GM06990 (cell line): ENCODE measurements around the gene CDH4.

Experiments used
- DNase-seq: peaks from one replicate; pipeline ENCODE4 v3.0.0-alpha.2; 2011; ENCODE audit not compliant: insufficient read length; ENCODE audit errors: extremely low read depth
- H3K27me3 ChIP-seq: replicated peaks from 2 replicates; pipeline ENCODE4 v1.6.0; 2011; ENCODE audit warnings: low read length; ENCODE audit not compliant: control insufficient read depth, insufficient read depth
- H3K36me3 ChIP-seq: 2 replicates; pipeline ENCODE4 v1.5.1; 2011; ENCODE audit warnings: low read length; ENCODE audit not compliant: control insufficient read depth, insufficient read depth
- H3K4me3 ChIP-seq: replicated peaks from 2 replicates; pipeline ENCODE4 v1.5.1; 2011; ENCODE audit warnings: low read depth, mild to moderate bottlenecking, control low read depth, low read length
- TF ChIP-seq, protein P1 (sequence below): IDR thresholded peaks from 2 replicates; pipeline ENCODE4 v1.5.1; 2011; ENCODE audit warnings: low read length, control low read depth, mild to moderate bottlenecking, inconsistent platforms; ENCODE audit not compliant: insufficient read depth, poor library complexity, severe bottlenecking

Gene CDH4

DNA sequence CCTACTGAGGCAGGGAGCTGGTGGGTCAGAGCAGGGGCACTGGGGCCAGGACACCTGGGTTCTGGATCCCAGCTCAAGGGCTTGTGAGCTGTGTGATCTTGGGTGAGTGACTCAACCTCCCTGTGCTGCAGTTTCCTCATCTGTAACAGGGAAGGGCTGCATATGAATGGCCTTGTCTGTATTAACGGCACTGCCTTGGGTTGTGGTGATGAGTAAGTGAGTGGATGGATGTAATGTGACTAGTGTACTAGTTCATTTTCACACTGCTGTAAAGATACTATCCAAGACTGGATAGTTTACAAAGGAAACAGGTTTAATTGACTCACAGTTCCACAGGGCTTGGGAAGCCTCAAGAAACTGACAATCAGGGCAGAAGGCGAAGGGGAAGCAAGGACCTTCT, 580.1 kb downstream of the CDH4 start:
- TF ChIP-seq, protein P1, sequence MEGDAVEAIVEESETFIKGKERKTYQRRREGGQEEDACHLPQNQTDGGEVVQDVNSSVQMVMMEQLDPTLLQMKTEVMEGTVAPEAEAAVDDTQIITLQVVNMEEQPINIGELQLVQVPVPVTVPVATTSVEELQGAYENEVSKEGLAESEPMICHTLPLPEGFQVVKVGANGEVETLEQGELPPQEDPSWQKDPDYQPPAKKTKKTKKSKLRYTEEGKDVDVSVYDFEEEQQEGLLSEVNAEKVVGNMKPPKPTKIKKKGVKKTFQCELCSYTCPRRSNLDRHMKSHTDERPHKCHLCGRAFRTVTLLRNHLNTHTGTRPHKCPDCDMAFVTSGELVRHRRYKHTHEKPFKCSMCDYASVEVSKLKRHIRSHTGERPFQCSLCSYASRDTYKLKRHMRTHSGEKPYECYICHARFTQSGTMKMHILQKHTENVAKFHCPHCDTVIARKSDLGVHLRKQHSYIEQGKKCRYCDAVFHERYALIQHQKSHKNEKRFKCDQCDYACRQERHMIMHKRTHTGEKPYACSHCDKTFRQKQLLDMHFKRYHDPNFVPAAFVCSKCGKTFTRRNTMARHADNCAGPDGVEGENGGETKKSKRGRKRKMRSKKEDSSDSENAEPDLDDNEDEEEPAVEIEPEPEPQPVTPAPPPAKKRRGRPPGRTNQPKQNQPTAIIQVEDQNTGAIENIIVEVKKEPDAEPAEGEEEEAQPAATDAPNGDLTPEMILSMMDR: no peak
- no peaks in the 10 kb centered on the region for H3K27me3 ChIP-seq
- DNase-seq: no peak
- H3K4me3 ChIP-seq: no peak overlapping the region
- no peaks in the 10 kb centered on the region for H3K36me3 ChIP-seq

DNA sequence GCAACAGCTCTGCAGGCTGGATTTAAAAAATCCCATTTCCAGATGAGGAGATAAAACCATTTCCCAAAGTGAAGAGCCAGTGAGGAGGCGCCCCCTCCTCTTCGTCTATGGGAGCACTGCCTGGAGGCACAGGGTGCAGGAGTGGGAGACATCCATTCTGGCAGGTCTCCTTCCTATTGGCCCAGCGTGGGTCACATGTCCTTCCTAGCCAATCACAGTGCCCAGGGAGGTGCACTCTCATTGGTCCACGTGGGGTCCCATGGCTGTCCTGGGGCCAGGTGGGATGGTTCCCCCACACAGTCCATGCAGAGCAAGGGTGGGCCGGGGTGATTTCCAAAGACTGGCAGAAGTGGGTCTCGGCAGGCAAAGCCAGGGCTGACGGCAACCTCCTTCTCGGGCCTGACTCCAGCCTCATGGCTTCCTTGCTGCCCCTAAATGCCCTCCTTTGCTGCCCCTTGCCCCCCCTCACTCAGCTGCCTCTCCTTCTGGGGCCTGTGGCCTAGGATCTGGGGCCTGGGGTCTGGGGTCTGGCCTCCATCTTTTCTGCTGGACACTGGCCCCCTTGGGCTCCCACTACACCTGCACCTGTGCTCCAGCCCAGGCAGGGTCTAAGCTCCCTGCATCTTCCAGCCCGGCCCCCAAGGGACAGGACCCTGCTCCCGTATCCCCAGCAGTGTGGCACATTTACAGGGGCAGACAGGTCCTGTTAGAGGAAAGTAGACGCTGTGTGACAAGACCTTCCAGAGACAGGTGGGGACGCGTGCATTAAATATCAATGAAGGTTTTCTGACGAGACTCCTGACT, 581.9 kb downstream of the CDH4 start:
- TF ChIP-seq, protein P1: no peak
- no peaks in the 10 kb centered on the region for H3K27me3 ChIP-seq
- H3K4me3 ChIP-seq: no peak overlapping the region
- H3K36me3 ChIP-seq: no peaks in the 10 kb centered on the region
- no peak for DNase-seq

DNA sequence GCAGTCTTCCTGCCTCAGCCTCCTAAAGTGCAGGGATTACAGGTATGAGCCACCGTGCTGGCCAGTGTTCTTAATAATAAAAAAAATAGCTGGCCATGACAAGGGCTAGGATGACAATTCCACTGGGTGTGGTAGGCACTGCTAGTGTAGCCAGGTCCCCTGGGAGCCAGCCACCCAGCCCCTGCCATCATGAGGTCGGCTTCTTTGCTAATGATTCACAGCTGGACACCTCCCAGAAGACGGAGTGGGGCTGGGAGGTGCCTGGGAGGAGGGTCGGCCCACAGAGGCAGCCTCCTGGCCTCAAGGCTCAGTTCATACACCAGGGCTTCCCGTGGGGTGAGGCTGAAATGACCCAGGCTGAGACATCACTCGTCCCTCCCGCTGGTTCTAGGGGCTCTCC, 583.2 kb downstream of the CDH4 start:
- H3K27me3 ChIP-seq: no peaks in the 10 kb centered on the region
- TF ChIP-seq, protein P1: no peak
- no peaks in the 10 kb centered on the region for H3K36me3 ChIP-seq
- no peak overlapping the region for H3K4me3 ChIP-seq
- DNase-seq: no peak

GRCh38 chr20:61835791-61836350, 583.8 kb downstream of the CDH4 start:
- TF ChIP-seq, protein P1: no peak
- Histone ChIP-seq H3K36me3 (no peaks in the 10 kb centered on the region), H3K4me3 (no peak overlapping the region), H3K27me3 (no peaks in the 10 kb centered on the region)
- no peak for DNase-seq

GRCh38 chr20:61837200-61837599, 585.1 kb downstream of the CDH4 start:
- H3K27me3 ChIP-seq: no peaks in the 10 kb centered on the region

More at GRCh38 chr20:61837200-61837599, 585.1 kb downstream of the CDH4 start:
- H3K4me3 ChIP-seq: no peak overlapping the region
- TF ChIP-seq, protein P1: no peak
- DNase-seq: no peak
- H3K36me3 ChIP-seq: no peaks in the 10 kb centered on the region
